ENCODE measurements around the gene MAN1B1.

MAN1B1 gene

GRCh38 chr9:137138058-137138721 is 51.4 kb downstream of the MAN1B1 start:
- Histone ChIP-seq H3K4me3 (ENCODE audit: low read depth, low read length) (no peak overlapping the region), H3K27ac (no peak overlapping the region), H3K36me3 (replicated peaks) (no peaks in the 10 kb centered on the region), H3K27me3 (replicated peaks) (peaks cover 50% of the 10 kb centered on the region)
- in situ Hi-C loops (cut with HindIII; ENCODE audit: low pct_ligation_motif_present, low sequenced_read_pairs): no loop called here
- TF ChIP-seq, protein P1, sequence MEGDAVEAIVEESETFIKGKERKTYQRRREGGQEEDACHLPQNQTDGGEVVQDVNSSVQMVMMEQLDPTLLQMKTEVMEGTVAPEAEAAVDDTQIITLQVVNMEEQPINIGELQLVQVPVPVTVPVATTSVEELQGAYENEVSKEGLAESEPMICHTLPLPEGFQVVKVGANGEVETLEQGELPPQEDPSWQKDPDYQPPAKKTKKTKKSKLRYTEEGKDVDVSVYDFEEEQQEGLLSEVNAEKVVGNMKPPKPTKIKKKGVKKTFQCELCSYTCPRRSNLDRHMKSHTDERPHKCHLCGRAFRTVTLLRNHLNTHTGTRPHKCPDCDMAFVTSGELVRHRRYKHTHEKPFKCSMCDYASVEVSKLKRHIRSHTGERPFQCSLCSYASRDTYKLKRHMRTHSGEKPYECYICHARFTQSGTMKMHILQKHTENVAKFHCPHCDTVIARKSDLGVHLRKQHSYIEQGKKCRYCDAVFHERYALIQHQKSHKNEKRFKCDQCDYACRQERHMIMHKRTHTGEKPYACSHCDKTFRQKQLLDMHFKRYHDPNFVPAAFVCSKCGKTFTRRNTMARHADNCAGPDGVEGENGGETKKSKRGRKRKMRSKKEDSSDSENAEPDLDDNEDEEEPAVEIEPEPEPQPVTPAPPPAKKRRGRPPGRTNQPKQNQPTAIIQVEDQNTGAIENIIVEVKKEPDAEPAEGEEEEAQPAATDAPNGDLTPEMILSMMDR (IDR thresholded peaks at IDR 0.05; ENCODE audit: low read depth, low read length, missing control alignments): no peak
- DNase-seq: no peak

GRCh38 chr9:137138722-137139467 is 52.1 kb downstream of the MAN1B1 start, which contains the start of gene GRIN1:
Gene GRIN1 (plus strand): TSS chr9:137139154. CDS start chr9:137139487, 333 bp downstream.
- in situ Hi-C loops (cut with HindIII; ENCODE audit: low pct_ligation_motif_present, low sequenced_read_pairs): no loop called here
- Histone ChIP-seq H3K27me3 (replicated peaks) (peaks cover 50% of the 10 kb centered on the region), H3K36me3 (replicated peaks) (no peaks in the 10 kb centered on the region), H3K4me3 (ENCODE audit: low read depth, low read length) (no peak within 1 kb of the TSS), H3K27ac (no peak within 1 kb of the TSS)
- no peak for DNase-seq
- TF ChIP-seq, protein P1 (IDR thresholded peaks at IDR 0.05; ENCODE audit: low read depth, low read length, missing control alignments): no peak

- TF ChIP-seq, protein P1 (IDR thresholded peaks at IDR 0.05; ENCODE audit: low read depth, low read length, missing control alignments): no peak
- H3K27ac ChIP-seq: no peak overlapping the region
- in situ Hi-C loops (cut with HindIII; ENCODE audit: low pct_ligation_motif_present, low sequenced_read_pairs): no loop called here
- no peak for DNase-seq
- H3K27me3 ChIP-seq (replicated peaks): peaks cover 50% of the 10 kb centered on the region
- H3K4me3 ChIP-seq (ENCODE audit: low read depth, low read length): no peak overlapping the region
- no peaks in the 10 kb centered on the region for H3K36me3 ChIP-seq (replicated peaks)
These were observed 52.8 kb downstream of the MAN1B1 start for GRCh38 chr9:137139468-137140150.

GRCh38 chr9:137140151-137141012 is 53.6 kb downstream of the MAN1B1 start:
- Histone ChIP-seq H3K27me3 (replicated peaks) (peaks cover 50% of the 10 kb centered on the region), H3K27ac (no peak overlapping the region), H3K4me3 (ENCODE audit: low read depth, low read length) (no peak overlapping the region), H3K36me3 (replicated peaks) (no peaks in the 10 kb centered on the region)
- no peak for DNase-seq
- in situ Hi-C loops (cut with HindIII; ENCODE audit: low pct_ligation_motif_present, low sequenced_read_pairs): no loop called here
- TF ChIP-seq, protein P1 (IDR thresholded peaks at IDR 0.05; ENCODE audit: low read depth, low read length, missing control alignments): no peak

GRCh38 chr9:137141050-137141810 is 54.4 kb downstream of the MAN1B1 start:
- peaks cover 45% of the 10 kb centered on the region for H3K27me3 ChIP-seq (replicated peaks)
- DNase-seq: no peak
- H3K27ac ChIP-seq: no peak overlapping the region
- TF ChIP-seq, protein P1 (IDR thresholded peaks at IDR 0.05; ENCODE audit: low read depth, low read length, missing control alignments): no peak
- H3K4me3 ChIP-seq (ENCODE audit: low read depth, low read length): no peak overlapping the region
- in situ Hi-C loops (cut with HindIII; ENCODE audit: low pct_ligation_motif_present, low sequenced_read_pairs): no loop called here
- H3K36me3 ChIP-seq (replicated peaks): no peaks in the 10 kb centered on the region

Data from brain microvascular endothelial cell (primary cell).